Panc1 (cell line): ENCODE data around the gene DUSP15. TPM values are rescaled to one million over a fixed set of nuclear protein-coding genes. Genes with fewer than 3 reads are reported as not detected.

Source experiments
- ATAC-seq: fragments of 200-7000 bp; cut with Tn5 transposase; 2 replicates; pipeline ENCODE4 v1.9.1; 2020; ENCODE audit warnings: mild to moderate bottlenecking, moderate library complexity
- BruUV-seq: library from RNA; stranded (reverse); fragments of 400-500 nt; replicated peaks from 2 replicates; lab custom pipeline; 2021; lab: Mats Ljungman, UMichigan
- CTCF ChIA-PET: fragments of 300-600 bp; sonication (Branson Sonifier 250); formaldehyde crosslinking; loops from one replicate; lab custom pipeline; 2022; ENCODE audit warnings: antibody characterized with exemption; lab: Charles Lee
- POLR2A ChIA-PET: fragments of 300-600 bp; sonication (Branson Sonifier 250); formaldehyde crosslinking; loops from one replicate; lab custom pipeline; 2022; ENCODE audit warnings: antibody characterized with exemption; lab: Charles Lee
- DNase-seq: peaks from one replicate; pipeline ENCODE4 v3.0.0-alpha.2; 2010; ENCODE audit warnings: low read depth, low spot score
- H3K27ac ChIP-seq: 2 replicates; pipeline ENCODE4 v1.5.1; 2011; ENCODE audit warnings: mild to moderate bottlenecking, low read length, inconsistent platforms
- H3K27me3 ChIP-seq: fragments of 200-500 bp; sonication (Bioruptor generic); 2 replicates; pipeline ENCODE4 v1.6.0; 2014; ENCODE audit warnings: low read length, inconsistent platforms; ENCODE audit not compliant: control insufficient read depth, insufficient read depth
- H3K36me3 ChIP-seq: fragments of 200-500 bp; sonication (Bioruptor generic); 2 replicates; pipeline ENCODE4 v1.5.1; 2014; ENCODE audit warnings: inconsistent platforms, mild to moderate bottlenecking, low read length, moderate library complexity; ENCODE audit not compliant: control insufficient read depth, insufficient read depth
- H3K4me1 ChIP-seq: 2 replicates; pipeline ENCODE4 v1.5.1; 2011; ENCODE audit warnings: inconsistent platforms, mild to moderate bottlenecking, low read length, moderate library complexity; ENCODE audit not compliant: control insufficient read depth, insufficient read depth
- H3K4me3 ChIP-seq, 2 experiments: 2 replicates each; pipeline ENCODE4 v1.5.1; 2011 to 2012; ENCODE audit warnings: low read depth in 2 of 2, low read length in 2 of 2, mild to moderate bottlenecking in 2 of 2, inconsistent platforms in 1 of 2, moderate library complexity in 1 of 2
- H3K9me3 ChIP-seq: fragments of 200-500 bp; sonication (Bioruptor generic); 2 replicates; pipeline ENCODE4 v1.5.1; 2014; ENCODE audit warnings: low read depth, mild to moderate bottlenecking, inconsistent platforms, low read length, moderate library complexity; ENCODE audit not compliant: control insufficient read depth, insufficient read depth
- CTCF ChIP-seq: fragments of 450-650 bp; IDR thresholded peaks from 2 replicates; pipeline ENCODE4 v1.5.1; 2017; ENCODE audit warnings: mild to moderate bottlenecking
- POLR2AphosphoS5 ChIP-seq: IDR thresholded peaks from 2 replicates; pipeline ENCODE4 v1.6.1; 2012; ENCODE audit warnings: mild to moderate bottlenecking, low read depth, low read length, moderate library complexity
- REST ChIP-seq, 2 experiments: IDR thresholded peaks; 2 replicates each; pipeline ENCODE4 v1.6.1; 2011 to 2012; ENCODE audit warnings: low read depth in 2 of 2, control low read depth in 1 of 2, low read length in 1 of 2, mild to moderate bottlenecking in 1 of 2, moderate library complexity in 1 of 2; ENCODE audit not compliant: insufficient read depth in 1 of 2
- SIN3A ChIP-seq: IDR thresholded peaks from 2 replicates; pipeline ENCODE4 v1.6.1; 2012; ENCODE audit warnings: low read depth, mild to moderate bottlenecking, low read length, moderate library complexity, borderline replicate concordance; ENCODE audit not compliant: insufficient read depth
- TCF7L2 ChIP-seq: IDR thresholded peaks from 2 replicates; pipeline ENCODE4 v1.6.1; 2011; ENCODE audit warnings: mild to moderate bottlenecking, low read depth, low read length, inconsistent platforms
- in situ Hi-C: cut with HindIII; loops from 2 replicates; pipeline ENCODE4 v1.10.0; 2016; ENCODE audit warnings: low sequenced_read_pairs, low pct_unique_long_range_greater_than_20kb
- intact Hi-C: fragments of 100-400 bp; cut with micrococcal nuclease; formaldehyde crosslinking; loops from one replicate; pipeline ENCODE4 v1.10.0; 2022; ENCODE audit not compliant: unreplicated experiment
- total RNA-seq: library from RNA; stranded (reverse); gene quantifications from one replicate; pipeline ENCODE4 v1.2.1, GENCODE V29; 2021; ENCODE audit not compliant: unreplicated experiment

DUSP15 gene
- total RNA-seq, 1 experiment from 2014 or later, result 23.6 TPM

GRCh38 chr20:31860390-31861134 is 9.8 kb downstream of the DUSP15 start:
- H3K27ac ChIP-seq, result peak overlapping the region; percentile 4
- H3K27me3 ChIP-seq, result no peaks in the 10 kb centered on the region
- DNase-seq, result no peak
- intact Hi-C loops (no loop called here), in situ Hi-C loops (no loop called here)
- peaks cover 18% of the 10 kb centered on the region for H3K4me1 ChIP-seq
- ChIA-PET CTCF (interaction anchor here (1.2 kb wide), 1 partner anchor 91 kb away, joined by 5 read pairs; the partner anchor contains the start of gene PDRG1), POLR2A (interaction anchor here (0.6 to 0.7 kb wide), 2 partner anchors 10 to 121 kb away, joined by 3 read pairs; no protein-coding TSS in a partner anchor)
- no peaks in the 10 kb centered on the region for H3K36me3 ChIP-seq
- no peaks in the 10 kb centered on the region for H3K9me3 ChIP-seq
- no peak for TF ChIP-seq REST (IDR thresholded peaks at IDR 0.05; ENCODE audit: insufficient read depth in 1 of 2, low read depth in 2 of 2, low read length in 1 of 2)
- no peak for TF ChIP-seq SIN3A
- TF ChIP-seq CTCF, result no peak
- TF ChIP-seq TCF7L2, result no peak
- TF ChIP-seq POLR2AphosphoS5, result no peak
- peak; percentile 44 for ATAC-seq
- H3K4me3 ChIP-seq, result peak overlapping the region; percentile 49 to 71
- BruUV-seq, result no TSS peak

GRCh38 chr20:31859998-31860380 is 10.3 kb downstream of the DUSP15 start:
- H3K4me3 ChIP-seq, result no peak overlapping the region
- no peak overlapping the region for H3K27ac ChIP-seq
- no peak for TF ChIP-seq SIN3A
- no peak for TF ChIP-seq TCF7L2
- TF ChIP-seq POLR2AphosphoS5, result no peak
- no peak for TF ChIP-seq REST (IDR thresholded peaks at IDR 0.05; ENCODE audit: insufficient read depth in 1 of 2, low read depth in 2 of 2, low read length in 1 of 2)
- no peak for TF ChIP-seq CTCF
- POLR2A ChIA-PET, result interaction anchor here (0.6 to 0.7 kb wide), 2 partner anchors 9 to 121 kb away, joined by 3 read pairs; no protein-coding TSS in a partner anchor
- DNase-seq (no peak), ATAC-seq (no peak)
- CTCF ChIA-PET, result interaction anchor here (1.2 kb wide), 1 partner anchor 92 kb away, joined by 5 read pairs; the partner anchor contains the start of gene PDRG1
- H3K36me3 ChIP-seq, result no peaks in the 10 kb centered on the region
- in situ Hi-C loops (no loop called here), intact Hi-C loops (no loop called here)
- no peaks in the 10 kb centered on the region for H3K9me3 ChIP-seq
- peaks cover 18% of the 10 kb centered on the region for H3K4me1 ChIP-seq
- H3K27me3 ChIP-seq, result no peaks in the 10 kb centered on the region
- no TSS peak for BruUV-seq
